HFFc6 (cell line): ENCODE measurements around the gene DNAJB11. TPM values are rescaled to one million over a fixed set of nuclear protein-coding genes. Genes with fewer than 3 reads are reported as not detected.
"Not testable (repeated sequence)": the region's sequence is repeated elsewhere in the genome, so short reads cannot be mapped to it uniquely, and the experiment has no call there.

Experiments used
- DNase-seq: peaks from one replicate; pipeline ENCODE4 v3.0.0-alpha.2; 2018
- H3K27ac Mint-ChIP-seq: 2 replicates; pipeline ENCODE4 v1.8.0; 2020; ENCODE audit warnings: mild to moderate bottlenecking, mixed read lengths
- H3K27me3 Mint-ChIP-seq: 2 replicates; pipeline ENCODE4 v1.8.0; 2021; ENCODE audit warnings: mild to moderate bottlenecking, moderate library complexity, mixed read lengths; ENCODE audit not compliant: insufficient read depth
- H3K36me3 Mint-ChIP-seq: 2 replicates; pipeline ENCODE4 v1.8.0; 2021; ENCODE audit warnings: low read depth, mixed read lengths
- H3K4me1 Mint-ChIP-seq: 2 replicates; pipeline ENCODE4 v1.8.0; 2020; ENCODE audit warnings: low read depth, mixed read lengths
- H3K4me3 Mint-ChIP-seq: 2 replicates; pipeline ENCODE4 v1.8.0; 2020; ENCODE audit warnings: mild to moderate bottlenecking, moderate library complexity, mixed read lengths
- H3K9me3 Mint-ChIP-seq: 2 replicates; pipeline ENCODE4 v1.8.0; 2020; ENCODE audit warnings: mild to moderate bottlenecking, mixed read lengths
- CTCF ChIP-seq: fragments of 200-600 bp; sonication (generic); IDR thresholded peaks from 2 replicates; pipeline ENCODE4 v1.5.0; 2021; ENCODE audit warnings: antibody characterized with exemption, mild to moderate bottlenecking
- total RNA-seq, 6 experiments: library from RNA; stranded (reverse); fragmentation: NEBNext Ultra II Directional; extraction: Animal tissue kit (Norgen Biotek cat#: 25700); gene quantifications; 2 replicates in 1 of 6; 3 replicates in 5 of 6; pipeline ENCODE4 v1.2.3, GENCODE V29; 2021

DNAJB11 gene
- total RNA-seq, 6 experiments from 2014 or later, result 76.8 to 94.0 (median 84.2) TPM

GRCh38 chr3:186577521-186577920 is 7.0 kb downstream of the DNAJB11 start:
- Mint-ChIP-seq H3K9me3 (no peaks in the 10 kb centered on the region), H3K27me3 (no peaks in the 10 kb centered on the region; the same call in 1 of the 2 replicates), H3K4me1 (0 out of 2 replicates have a peak, but pooled peaks cover 8% of the 10 kb centered on the region), H3K36me3 (peaks cover 31% of the 10 kb centered on the region; the same call in 1 of the 2 replicates), H3K27ac (no peak overlapping the region), H3K4me3 (no peak overlapping the region)
- no peak for DNase-seq
- no peak for TF ChIP-seq CTCF

- peaks cover 40% of the 10 kb centered on the region for H3K36me3 Mint-ChIP-seq
- H3K4me1 Mint-ChIP-seq, result peaks cover 12% of the 10 kb centered on the region
- no peak overlapping the region for H3K4me3 Mint-ChIP-seq
- TF ChIP-seq CTCF, result no peak
- H3K27me3 Mint-ChIP-seq, result no peaks in the 10 kb centered on the region; the same call in 1 of the 2 replicates
- no peak overlapping the region for H3K27ac Mint-ChIP-seq
- DNase-seq, result no peak
- no peaks in the 10 kb centered on the region for H3K9me3 Mint-ChIP-seq
Observed at GRCh38 chr3:186580785-186581184, 10.3 kb downstream of the DNAJB11 start.

GRCh38 chr3:186582541-186582940 is 12.0 kb downstream of the DNAJB11 start:
- no peak for DNase-seq
- Mint-ChIP-seq H3K4me1 (peaks cover 12% of the 10 kb centered on the region), H3K9me3 (no peaks in the 10 kb centered on the region), H3K27ac (no peak overlapping the region), H3K27me3 (no peaks in the 10 kb centered on the region; the same call in 1 of the 2 replicates), H3K36me3 (peaks cover 38% of the 10 kb centered on the region), H3K4me3 (no peak overlapping the region)
- TF ChIP-seq CTCF, result no peak

- no peak for TF ChIP-seq CTCF
- no peak for DNase-seq
- no peak overlapping the region for H3K4me3 Mint-ChIP-seq
- H3K36me3 Mint-ChIP-seq, result peaks cover 33% of the 10 kb centered on the region
- H3K4me1 Mint-ChIP-seq, result peaks cover 18% of the 10 kb centered on the region
- H3K27ac Mint-ChIP-seq, result no peak overlapping the region
- H3K9me3 Mint-ChIP-seq, result no peaks in the 10 kb centered on the region
- no peaks in the 10 kb centered on the region; the same call in 1 of the 2 replicates for H3K27me3 Mint-ChIP-seq
Observed at GRCh38 chr3:186583831-186584230, 13.3 kb downstream of the DNAJB11 start.

- not testable (repeated sequence) for H3K4me3 Mint-ChIP-seq, H3K27me3 Mint-ChIP-seq, H3K9me3 Mint-ChIP-seq, H3K27ac Mint-ChIP-seq, DNase-seq
- Mint-ChIP-seq H3K4me1 (peaks cover 28% of the 10 kb centered on the region), H3K36me3 (peaks cover 25% of the 10 kb centered on the region)
Observed at GRCh38 chr3:186586245-186586644, 15.7 kb downstream of the DNAJB11 start.

- H3K36me3 Mint-ChIP-seq, result peaks cover 17% of the 10 kb centered on the region
Observed at GRCh38 chr3:186587183-186587582, 16.7 kb downstream of the DNAJB11 start.

More at GRCh38 chr3:186587183-186587582, 16.7 kb downstream of the DNAJB11 start:
- no peak for DNase-seq
- no peak overlapping the region for H3K4me3 Mint-ChIP-seq
- peaks cover 28% of the 10 kb centered on the region for H3K4me1 Mint-ChIP-seq
- no peaks in the 10 kb centered on the region; the same call in 1 of the 2 replicates for H3K27me3 Mint-ChIP-seq
- H3K27ac Mint-ChIP-seq, result no peak overlapping the region
- TF ChIP-seq CTCF, result no peak
- no peaks in the 10 kb centered on the region for H3K9me3 Mint-ChIP-seq
